GM12878 (cell line): ENCODE measurements around the gene USH2A. TPM values are rescaled to one million over a fixed set of nuclear protein-coding genes. Genes with fewer than 3 reads are reported as not detected.

Experiments
- ATAC-seq: fragments of 200-7000 bp; cut with Tn5 transposase; 3 replicates; pipeline ENCODE4 v1.9.1; 2020; ENCODE audit warnings: mild to moderate bottlenecking, moderate library complexity
- BruUV-seq: library from RNA; stranded (reverse); fragments of 400-500 nt; replicated peaks from 2 replicates; lab custom pipeline; 2021; lab: Mats Ljungman, UMichigan
- CTCF ChIA-PET: fragments of 300-600 bp; sonication (Branson Sonifier 250); formaldehyde crosslinking; extraction: SDS; loops from one replicate; lab custom pipeline; 2021; ENCODE audit warnings: inconsistent platforms; lab: Yijun Ruan, JAX
- POLR2A ChIA-PET: fragments of 350-600 bp; formaldehyde crosslinking; extraction: SDS; loops from one replicate; lab custom pipeline; 2021; ENCODE audit warnings: inconsistent platforms; lab: Charles Lee
- RAD21 ChIA-PET: fragments of 300-600 bp; sonication (Branson Sonifier 250); formaldehyde crosslinking; loops from one replicate; lab custom pipeline; 2023; ENCODE audit warnings: antibody characterized with exemption; ENCODE audit not compliant: unreplicated experiment; lab: Charles Lee
- SMC1A ChIA-PET: fragments of 300-600 bp; sonication (Branson Sonifier 250); formaldehyde crosslinking; loops from one replicate; lab custom pipeline; 2023; ENCODE audit not compliant: unreplicated experiment, uncharacterized antibody; lab: Charles Lee
- DNase-seq: peaks from one replicate; pipeline ENCODE4 v3.0.0-alpha.2; 2011; ENCODE audit warnings: low read depth, low spot score
- FAIRE-seq: peaks from 3 replicates; lab custom pipeline; 2011; peaks lifted over from hg19 to GRCh38; lab: Jason Lieb, UNC
- H2AFZ ChIP-seq: 2 replicates; pipeline ENCODE4 v1.6.0; 2011; ENCODE audit warnings: low read depth, low read length, control low read depth; ENCODE audit not compliant: control insufficient read depth
- H3K27ac ChIP-seq: 2 replicates; pipeline ENCODE4 v1.5.1; 2011; ENCODE audit warnings: control low read depth; ENCODE audit not compliant: control insufficient read depth, insufficient read depth
- H3K27me3 ChIP-seq, 2 experiments: replicated peaks in 1 of 2; 2 replicates each; pipeline versions ENCODE4 v1.6.0 to v1.6.1; 2011; ENCODE audit warnings: low read length in 1 of 2; ENCODE audit not compliant: control insufficient read depth in 2 of 2, insufficient read depth in 2 of 2
- H3K36me3 ChIP-seq, 2 experiments: 2 replicates each; pipeline ENCODE4 v1.5.1; 2011; ENCODE audit warnings: low read length in 1 of 2; ENCODE audit not compliant: control insufficient read depth in 2 of 2, insufficient read depth in 2 of 2
- H3K4me1 ChIP-seq: 2 replicates; pipeline ENCODE4 v1.6.1; 2011; ENCODE audit warnings: mild to moderate bottlenecking, low read length, moderate library complexity, mixed read lengths; ENCODE audit not compliant: control insufficient read depth, insufficient read depth
- H3K4me2 ChIP-seq: 2 replicates; pipeline ENCODE4 v1.6.0; 2011; ENCODE audit warnings: control low read depth; ENCODE audit not compliant: control insufficient read depth, insufficient read depth
- H3K4me3 ChIP-seq: fragments of 200-600 bp; sonication (generic); 2 replicates; pipeline ENCODE4 v1.5.1; 2016
- H3K79me2 ChIP-seq: 2 replicates; pipeline ENCODE4 v1.6.0; 2011; ENCODE audit warnings: low read length; ENCODE audit not compliant: control insufficient read depth, insufficient read depth
- H3K9ac ChIP-seq: 2 replicates; pipeline ENCODE4 v1.8.0; 2011; ENCODE audit warnings: low read length, control low read depth, mixed read lengths; ENCODE audit not compliant: control insufficient read depth, insufficient read depth
- H3K9me3 ChIP-seq: replicated peaks from 3 replicates; pipeline ENCODE4 v1.5.1; 2011; ENCODE audit warnings: mild to moderate bottlenecking, low read length; ENCODE audit not compliant: control insufficient read depth, insufficient read depth
- H4K20me1 ChIP-seq: 2 replicates; pipeline ENCODE4 v1.6.0; 2011; ENCODE audit not compliant: control insufficient read depth, insufficient read depth
- BACH1 ChIP-seq: fragments of 450-650 bp; IDR thresholded peaks from 2 replicates; pipeline ENCODE4 v1.6.1; 2017; ENCODE audit warnings: mild to moderate bottlenecking, borderline replicate concordance
- BCL11A ChIP-seq: IDR thresholded peaks from 2 replicates; pipeline ENCODE4 v1.6.1; 2011; ENCODE audit warnings: low read depth, low read length
- BCL3 ChIP-seq: IDR thresholded peaks from 2 replicates; pipeline ENCODE4 v1.6.1; 2011; ENCODE audit warnings: borderline replicate concordance, low read depth, mild to moderate bottlenecking, moderate library complexity, low read length; ENCODE audit not compliant: insufficient read depth, poor library complexity, severe bottlenecking
- BCLAF1 ChIP-seq: fragments of 450-650 bp; IDR thresholded peaks from 2 replicates; pipeline ENCODE4 v1.6.1; 2017; ENCODE audit warnings: antibody characterized with exemption, mild to moderate bottlenecking, moderate library complexity
- DPF2 ChIP-seq: fragments of 450-650 bp; IDR thresholded peaks from 2 replicates; pipeline ENCODE4 v1.6.1; 2017; ENCODE audit warnings: mild to moderate bottlenecking
- JUND ChIP-seq: IDR thresholded peaks from 2 replicates; pipeline ENCODE4 v1.6.1; 2012; ENCODE audit warnings: low read depth, mild to moderate bottlenecking, low read length, improper control_type of control experiment, moderate library complexity
- MAX ChIP-seq: IDR thresholded peaks from 2 replicates; pipeline ENCODE4 v1.6.1; 2012; ENCODE audit warnings: low read depth, low read length, improper control_type of control experiment
- MYC ChIP-seq: IDR thresholded peaks from 2 replicates; pipeline ENCODE4 v1.6.1; 2011; ENCODE audit warnings: mild to moderate bottlenecking, low read length, moderate library complexity, inconsistent platforms; ENCODE audit not compliant: insufficient read depth, insufficient replicate concordance, insufficient read length, severe bottlenecking
- WGBS: methylation state at CpG from one replicate; pipeline ENCODE4 v1.1.6; 2016; ENCODE audit warnings: low lambda C conversion rate; ENCODE audit not compliant: insufficient replicate concordance, insufficient coverage; ENCODE audit errors: missing lambda C conversion rate; 5-methylcytosine and 5-hydroxymethylcytosine counted together
- in situ Hi-C: fragments of 300-500 bp; cut with MboI; formaldehyde crosslinking; loops from 9 replicates; pipeline ENCODE4 v1.14.3; 2018; ENCODE audit warnings: mixed read lengths
- intact Hi-C: fragments of 100-400 bp; cut with micrococcal nuclease; formaldehyde crosslinking; loops from one replicate; pipeline ENCODE4 v1.14.2; 2022; ENCODE audit not compliant: unreplicated experiment
- polyA plus RNA-seq, 11 experiments: library from polyadenylated mRNA; depleted of rRNA in 4 of 11; unstranded in 6 of 11; stranded (reverse) in 5 of 11; fragments of >200 nt; fragmentation: Nextera tagmentation in 4 of 11; fragmentation: Illumina TruSeq in 1 of 11; extraction: Ambion mirVana in 4 of 11; extraction: Trizol in 1 of 11; gene quantifications; 1 replicate in 1 of 11; 2 replicates in 10 of 11; pipeline versions ENCODE4 v1.2.1 to v1.2.3, GENCODE V29; 2011 to 2016; ENCODE audit warnings: inconsistent platforms in 2 of 11, missing spikeins in 2 of 11, low read depth in 1 of 11
- total RNA-seq, 4 experiments: library from RNA; depleted of rRNA in 3 of 4; stranded (reverse); fragments of >200 nt in 3 of 4; fragmentation: Illumina TruSeq in 1 of 4; extraction: Trizol in 1 of 4; gene quantifications; 2 replicates each; pipeline versions ENCODE4 v1.2.1 to v1.2.3, GENCODE V29; 2013 to 2021

USH2A gene
- total and polyA plus RNA-seq, 10 of the 15 experiments (the other 5 are each of a cell fraction or from before 2014, with no cell fraction given): under 0.01 to 0.20 (median 0.01) TPM; not detected in 2

- TF ChIP-seq BCLAF1 (no peak), MAX (no peak)
- TF ChIP-seq, all 136 proteins: peak for 0
Observed at GRCh38 chr1:216075339-216075738, 347.9 kb downstream of the USH2A start (continued).

GRCh38 chr1:216073793-216074595 lies 349.3 kb downstream of the USH2A start:
- ATAC-seq: no peak
- no peak overlapping the region for H3K9ac ChIP-seq

More at GRCh38 chr1:216073793-216074595, 349.3 kb downstream of the USH2A start:
- FAIRE-seq (no peak), DNase-seq (no peak)
- Histone ChIP-seq H3K27ac (no peak overlapping the region), H3K9me3 (no peaks in the 10 kb centered on the region), H3K4me2 (no peak overlapping the region), H2AFZ (no peak overlapping the region), H3K4me1 (no peaks in the 10 kb centered on the region), H4K20me1 (no peaks in the 10 kb centered on the region), H3K27me3 (no peaks in the 10 kb centered on the region), H3K36me3 (no peaks in the 10 kb centered on the region), H3K79me2 (no peaks in the 10 kb centered on the region), H3K4me3 (no peak overlapping the region)
- CTCF ChIA-PET: interaction anchor here (1.3 kb wide), 1 partner anchor 15 kb away, joined by 3 read pairs; no protein-coding TSS in a partner anchor
- POLR2A ChIA-PET: no interaction called here
- TF ChIP-seq JUND (no peak), MYC (no peak), BCL11A (no peak), BACH1 (no peak), BCL3 (no peak), DPF2 (no peak)
- RAD21 ChIA-PET: interaction anchor here (0.8 to 2.9 kb wide), 3 partner anchors 12 to 74 kb away, joined by 3 to 12 read pairs (median 4); no protein-coding TSS in a partner anchor
- intact Hi-C loops (no loop called here), in situ Hi-C loops (no loop called here)
- WGBS: 39% methylated on average over 8 of the region's 8 CpGs
- BruUV-seq: no TSS peak
- SMC1A ChIA-PET: interaction anchor here (1.1 to 2.3 kb wide), 5 partner anchors 11 to 195 kb away, joined by 3 to 7 read pairs (median 5); no protein-coding TSS in a partner anchor
